ENCODE measurements around the gene LRRC49.
"Not testable (repeated sequence)": the region's sequence is repeated elsewhere in the genome, so short reads cannot be mapped to it uniquely, and the experiment has no call there.

The LRRC49 gene

GRCh38 chr15:70995383-70995970 is 102.9 kb downstream of the LRRC49 start:
- no peak for DNase-seq (ENCODE audit: low read depth in 2 of 2)

DNA sequence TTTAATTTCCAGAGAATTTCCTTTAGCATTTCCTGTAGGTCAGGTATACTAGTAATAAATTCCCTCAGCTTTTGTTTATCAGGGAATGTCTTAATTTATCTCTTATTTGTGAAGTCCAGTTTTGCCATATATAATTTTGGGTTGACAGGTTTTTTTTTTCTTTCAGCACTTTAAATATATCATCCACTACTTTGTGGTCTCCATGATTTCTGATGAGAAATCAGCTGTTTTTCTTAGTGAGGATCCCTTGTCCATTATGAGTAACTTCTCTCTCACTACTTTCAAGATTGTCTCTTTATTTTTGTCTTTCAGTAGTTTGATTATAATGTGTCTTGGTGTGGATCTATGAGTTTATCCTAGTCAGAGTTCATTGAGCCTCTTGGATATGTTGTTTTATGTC is 105.7 kb downstream of the LRRC49 start:
- DNase-seq (ENCODE audit: low read depth in 2 of 2) = no peak

DNA sequence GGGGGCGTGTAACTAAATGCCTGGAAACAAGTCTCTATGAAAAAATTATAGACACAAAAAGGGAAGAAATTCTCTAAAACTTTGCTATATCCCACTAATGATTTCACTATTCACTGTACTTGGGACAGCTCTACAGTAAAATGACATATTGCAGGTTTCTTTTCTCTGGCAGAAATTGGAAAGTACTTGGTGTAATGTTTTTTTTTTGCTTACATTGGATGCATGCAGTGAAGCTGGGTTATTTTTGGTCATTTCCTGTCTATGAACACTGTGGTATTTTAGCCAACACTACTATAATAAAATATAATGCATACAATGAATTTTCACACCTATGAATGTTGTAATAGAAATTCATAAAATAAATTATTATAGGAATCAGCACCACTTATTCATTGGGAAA is 109.7 kb downstream of the LRRC49 start:
- DNase-seq (ENCODE audit: low read depth in 2 of 2) = no peak

DNA sequence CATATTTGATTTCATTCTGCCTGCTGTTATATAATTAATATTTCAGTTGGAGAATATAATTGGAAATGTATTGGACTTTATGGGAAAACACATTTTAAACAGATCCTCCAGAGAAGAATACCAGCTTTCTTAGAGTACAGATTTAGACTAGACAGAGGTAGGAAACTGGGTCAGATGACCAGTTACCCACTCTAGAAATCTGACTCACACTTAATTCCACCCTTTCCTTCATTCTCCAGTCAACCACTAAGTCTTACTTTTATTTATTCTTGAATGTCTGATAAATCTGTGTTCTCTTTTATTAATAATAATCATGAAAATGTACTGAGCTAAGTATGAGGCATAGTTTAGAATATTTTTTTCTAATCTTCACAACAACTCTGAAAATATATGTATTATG is 110.7 kb downstream of the LRRC49 start:
- no peak for DNase-seq (ENCODE audit: low read depth in 2 of 2)

DNA sequence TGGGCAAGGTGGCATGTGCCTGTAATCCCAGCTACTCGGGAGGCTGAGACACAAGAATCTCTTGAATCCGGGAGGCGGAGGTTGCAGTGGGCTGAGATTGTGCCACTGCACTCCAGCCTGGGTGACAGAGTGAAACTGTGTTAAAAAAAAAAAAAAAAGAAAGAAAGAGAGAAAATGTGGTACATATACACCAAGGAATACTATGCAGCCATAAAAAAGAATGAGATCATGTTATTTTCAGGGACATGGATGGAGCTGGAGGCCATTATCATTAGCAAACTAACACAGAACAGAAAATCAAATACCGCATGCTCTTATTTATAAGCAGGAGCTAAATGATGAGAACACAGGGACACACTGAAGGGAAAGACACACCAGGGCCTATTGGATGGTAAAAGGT is 111.9 kb downstream of the LRRC49 start:
- not testable (repeated sequence) for DNase-seq (ENCODE audit: low read depth in 2 of 2)

DNA sequence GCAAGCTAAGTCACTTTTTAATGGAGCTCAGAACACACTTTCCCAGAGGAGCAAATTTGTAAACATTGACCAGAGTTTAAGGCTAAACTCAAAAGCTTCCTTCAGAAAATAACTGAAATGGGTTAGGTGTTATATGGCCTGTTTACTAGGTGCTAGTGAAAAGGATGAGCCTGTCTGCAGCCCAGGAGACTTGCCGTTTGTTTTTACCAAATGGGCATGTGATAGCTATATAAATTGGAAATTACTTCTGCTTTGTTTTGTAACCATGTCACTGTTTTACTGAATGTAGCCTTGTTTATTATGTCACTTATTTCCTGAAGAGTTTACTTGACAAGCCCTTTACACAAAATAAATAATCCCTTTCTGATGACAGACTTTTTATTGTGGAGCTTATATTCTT is 113.3 kb downstream of the LRRC49 start:
- no peak for DNase-seq (ENCODE audit: low read depth in 2 of 2)

DNA sequence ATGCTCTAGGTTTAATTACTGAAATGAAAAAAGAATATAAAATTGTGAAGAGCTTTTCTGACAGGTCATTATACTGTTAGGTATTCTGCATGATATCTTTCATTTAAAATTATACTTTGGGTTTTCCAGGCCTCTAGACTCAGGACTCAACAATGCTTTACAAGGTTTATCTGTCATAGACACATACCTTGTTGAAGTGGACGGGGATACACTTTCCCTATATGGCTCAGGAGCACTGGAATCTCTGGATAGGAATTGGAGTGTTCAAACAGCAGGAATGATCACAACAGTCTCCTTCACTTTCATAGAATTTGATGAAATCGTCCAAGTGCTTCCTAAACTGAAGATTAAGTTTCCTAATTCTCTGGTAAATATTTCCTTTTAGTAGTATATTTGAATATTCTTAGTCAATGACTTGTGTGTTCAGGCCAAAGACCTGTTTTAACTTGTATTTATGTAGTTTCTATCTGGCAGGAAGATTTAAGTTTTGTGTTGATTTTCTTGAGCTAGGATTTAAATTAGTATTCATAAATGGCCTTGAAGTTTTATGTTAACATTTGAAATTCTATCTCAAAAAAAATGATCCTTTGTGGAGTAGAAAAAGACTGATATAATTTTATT is 115.7 kb downstream of the LRRC49 start:
- DNase-seq (ENCODE audit: low read depth in 2 of 2) = no peak

GRCh38 chr15:71010472-71010871 is 117.8 kb downstream of the LRRC49 start:
- DNase-seq (ENCODE audit: low read depth in 2 of 2) = no peak

- DNase-seq (ENCODE audit: low read depth in 2 of 2) = no peak
Observed at GRCh38 chr15:71010997-71011396, 118.4 kb downstream of the LRRC49 start.

GRCh38 chr15:71011503-71012155 is 119.0 kb downstream of the LRRC49 start:
- no peak for DNase-seq (ENCODE audit: low read depth in 2 of 2)

DNA sequence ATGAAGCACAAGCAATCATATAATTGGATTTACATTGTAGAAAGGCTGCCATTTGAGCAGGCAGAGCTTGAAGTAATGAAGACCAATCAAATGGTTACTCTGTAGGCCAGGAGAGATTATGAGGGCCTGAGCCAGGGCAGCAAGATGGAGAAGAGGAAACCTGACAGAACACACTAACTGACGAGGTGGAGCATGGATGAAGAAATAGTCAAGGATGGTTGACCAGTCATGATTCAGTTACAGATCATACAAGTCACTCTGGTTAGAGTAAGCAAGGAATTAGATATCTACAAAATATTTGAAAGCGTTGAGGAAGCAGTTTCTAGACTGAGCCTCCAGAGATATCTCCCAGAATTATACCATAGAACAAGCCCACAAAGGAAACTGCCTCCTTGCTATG is 120.8 kb downstream of the LRRC49 start:
- DNase-seq (ENCODE audit: low read depth in 2 of 2) = no peak

DNA sequence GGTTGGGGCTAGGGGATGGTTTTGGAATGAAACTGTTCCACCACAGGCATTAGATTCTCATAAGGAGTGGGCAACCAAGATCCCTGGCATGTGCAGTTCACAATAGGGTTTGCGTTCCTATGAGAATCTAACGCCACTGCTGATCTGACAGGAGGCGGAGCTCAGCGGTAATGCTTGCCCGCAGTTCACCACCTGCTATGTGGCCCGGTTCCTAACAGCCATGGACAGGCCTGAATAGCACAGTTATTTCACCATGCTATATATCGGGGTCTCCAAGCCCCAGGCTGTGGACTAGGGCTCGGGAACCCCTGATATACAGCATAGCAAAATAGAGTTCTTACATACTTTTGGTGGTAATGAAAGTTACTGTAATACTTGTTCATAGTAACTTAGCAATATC is 122.7 kb downstream of the LRRC49 start:
- DNase-seq (ENCODE audit: low read depth in 2 of 2) = no peak

DNA sequence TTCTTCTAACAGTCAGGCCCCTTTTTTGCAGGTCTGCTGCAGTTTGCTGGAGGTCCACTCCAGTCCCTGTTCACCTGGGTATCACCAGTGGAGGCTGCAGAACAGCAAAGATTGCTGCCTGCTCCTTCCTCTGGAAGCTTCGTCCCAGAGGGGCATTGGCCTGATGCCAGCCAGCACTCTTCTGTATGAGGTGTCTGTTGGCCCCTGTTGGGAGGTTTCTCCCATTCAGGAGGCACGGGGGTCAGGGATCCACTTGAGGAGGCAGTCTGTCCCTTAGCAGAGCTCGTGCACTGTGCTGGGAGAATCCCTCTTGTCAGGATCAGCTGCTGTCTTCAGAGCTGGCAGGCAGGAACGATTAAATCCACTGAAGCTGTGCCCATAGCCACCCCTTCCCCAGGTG is 138.6 kb downstream of the LRRC49 start:
- not testable (repeated sequence) for DNase-seq (ENCODE audit: low read depth in 2 of 2)

- DNase-seq (ENCODE audit: low read depth in 2 of 2) = not testable (repeated sequence)
Observed at GRCh38 chr15:71035478-71035877, 142.9 kb downstream of the LRRC49 start.

DNA sequence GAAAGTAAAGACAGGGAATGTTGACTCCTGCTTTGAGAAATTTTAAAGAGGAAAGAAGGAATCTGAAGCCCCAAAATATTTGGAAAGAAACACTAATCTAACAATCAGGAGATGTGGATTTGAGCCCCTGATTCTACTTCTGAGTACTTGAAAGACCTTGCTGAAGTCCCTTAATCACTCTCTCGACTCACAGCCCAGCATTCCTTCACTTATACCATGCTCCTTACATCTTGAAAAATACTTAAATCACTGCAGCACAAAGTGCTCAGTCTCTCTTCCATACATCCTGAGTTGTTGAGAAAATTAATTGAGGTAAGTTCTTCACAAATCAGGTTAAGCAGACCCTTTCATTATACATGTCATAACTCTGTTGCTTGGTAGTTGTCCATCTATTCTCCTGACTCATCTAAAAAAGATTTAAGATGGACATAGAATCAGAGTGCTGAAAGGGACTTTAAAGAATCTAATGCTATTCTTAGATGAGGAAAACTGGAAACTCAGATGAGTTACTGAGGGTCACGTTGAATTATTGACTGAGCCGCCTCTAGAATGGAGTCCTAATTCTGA is 149.8 kb downstream of the LRRC49 start:
- DNase-seq (ENCODE audit: low read depth in 2 of 2) = no peak

DNA sequence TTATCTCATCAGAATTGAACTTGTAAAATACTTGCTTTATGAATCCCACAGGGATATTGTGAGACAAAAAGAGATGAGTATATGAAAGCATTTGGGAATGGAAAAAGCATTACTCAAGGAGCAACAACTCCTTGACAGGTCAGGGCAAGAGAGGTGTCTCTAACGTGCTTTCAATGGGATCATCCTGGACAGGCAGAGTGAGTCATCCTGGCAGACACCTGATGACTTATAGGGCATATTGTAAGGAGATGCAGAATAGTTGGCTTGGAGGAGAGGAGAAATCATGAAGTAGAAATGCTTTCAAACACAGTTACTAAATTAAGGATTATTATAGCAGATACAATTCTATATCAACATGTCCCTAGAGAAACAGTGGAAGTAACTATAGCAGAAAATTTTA is 150.7 kb downstream of the LRRC49 start:
- no peak for DNase-seq (ENCODE audit: low read depth in 2 of 2)

DNA sequence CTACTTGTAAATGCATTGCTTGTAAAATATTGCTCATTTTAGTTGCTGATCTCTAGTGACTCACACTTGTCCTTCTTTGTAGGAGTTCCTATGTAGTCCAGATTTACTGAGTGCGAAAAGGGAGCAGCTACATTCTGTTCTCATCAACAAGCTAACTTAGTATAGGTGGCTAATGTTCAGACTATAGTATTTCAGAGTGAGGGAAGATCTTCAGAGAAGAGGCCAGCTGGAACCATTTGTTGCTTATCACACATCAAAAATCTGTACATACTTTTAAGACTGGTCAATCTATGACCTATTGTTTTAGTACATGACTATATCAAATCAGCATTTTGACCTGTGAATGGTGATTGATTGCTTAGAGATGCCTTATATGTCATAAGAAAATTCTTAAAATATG is 151.4 kb downstream of the LRRC49 start:
- no peak for DNase-seq (ENCODE audit: low read depth in 2 of 2)

DNA sequence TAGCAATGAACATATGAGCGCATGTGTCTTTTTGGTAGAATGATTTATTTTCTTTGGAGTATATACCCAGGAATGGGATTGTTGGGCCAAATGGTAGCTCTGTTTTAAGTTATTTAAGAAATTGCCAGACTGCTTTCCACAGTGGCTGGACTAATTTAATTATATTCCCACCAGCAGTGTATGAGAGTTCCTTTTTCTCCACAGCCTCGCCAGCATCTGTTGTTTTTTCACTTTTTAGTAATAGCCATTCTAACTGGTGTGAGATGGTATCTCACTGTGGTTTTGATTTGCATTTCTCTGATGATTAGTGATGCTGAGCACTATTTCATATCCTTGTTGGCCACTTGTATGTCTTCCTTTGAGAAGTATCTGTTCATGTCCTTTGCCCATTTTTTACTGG is 153.5 kb downstream of the LRRC49 start:
- DNase-seq (ENCODE audit: low read depth in 2 of 2) = not testable (repeated sequence)

DNA sequence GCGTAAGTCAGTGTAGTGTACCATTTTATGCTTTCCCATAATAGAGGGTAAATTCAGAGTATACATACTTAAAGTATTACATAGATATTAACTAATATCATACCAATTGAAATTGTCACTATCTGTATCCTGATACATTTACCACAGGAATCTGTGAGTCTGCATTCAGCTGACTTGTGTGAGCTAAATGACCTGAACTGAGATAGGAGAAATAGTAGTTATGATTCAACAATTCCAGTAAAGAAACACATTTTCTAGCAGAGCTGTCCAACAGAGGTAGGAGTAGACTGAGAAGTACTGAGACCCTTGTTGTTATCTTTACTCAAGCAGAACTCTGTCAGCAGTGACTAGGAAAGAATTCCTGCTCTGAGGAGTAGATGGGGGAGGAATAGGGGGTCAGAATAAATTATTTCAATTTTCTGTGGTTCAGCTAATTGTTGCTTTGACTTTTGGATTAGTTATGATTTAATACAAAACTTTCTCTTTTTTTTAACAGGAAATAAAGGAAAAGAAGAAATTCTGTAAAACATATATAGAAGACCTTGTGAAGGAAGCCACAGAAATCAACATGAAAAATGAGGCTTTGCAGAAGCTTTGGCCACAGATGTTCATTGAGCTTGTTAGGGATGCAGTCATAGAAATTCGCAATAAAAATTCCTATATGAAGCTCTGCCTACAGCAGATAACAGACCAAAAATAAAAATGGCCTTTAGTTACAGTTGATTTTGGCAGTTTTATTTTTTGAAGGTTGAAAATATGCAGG is 156.5 kb downstream of the LRRC49 start:
- no peak for DNase-seq (ENCODE audit: low read depth in 2 of 2)

GRCh38 chr15:71049706-71050422 is 157.2 kb downstream of the LRRC49 start:
- no peak for DNase-seq (ENCODE audit: low read depth in 2 of 2)

DNA sequence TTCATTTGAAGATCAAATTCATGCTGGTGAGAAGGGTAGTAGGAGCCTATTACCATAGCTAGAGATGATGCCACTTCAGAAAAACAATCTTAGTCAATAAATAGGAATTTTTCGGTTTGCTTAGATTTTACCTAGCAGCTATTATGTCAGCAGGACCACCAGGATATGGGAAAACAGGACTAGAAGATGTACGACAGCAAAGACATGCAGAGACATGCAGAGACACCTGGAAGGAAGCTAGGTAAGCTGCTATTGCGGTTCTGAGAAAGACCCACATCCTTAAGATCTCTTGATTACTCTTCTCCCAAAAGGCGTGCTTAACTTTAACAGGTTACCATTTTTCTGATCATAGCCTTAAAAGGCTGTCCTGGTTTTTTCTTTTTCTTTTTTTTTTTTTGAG is 157.8 kb downstream of the LRRC49 start:
- DNase-seq (ENCODE audit: low read depth in 2 of 2) = no peak

DNA sequence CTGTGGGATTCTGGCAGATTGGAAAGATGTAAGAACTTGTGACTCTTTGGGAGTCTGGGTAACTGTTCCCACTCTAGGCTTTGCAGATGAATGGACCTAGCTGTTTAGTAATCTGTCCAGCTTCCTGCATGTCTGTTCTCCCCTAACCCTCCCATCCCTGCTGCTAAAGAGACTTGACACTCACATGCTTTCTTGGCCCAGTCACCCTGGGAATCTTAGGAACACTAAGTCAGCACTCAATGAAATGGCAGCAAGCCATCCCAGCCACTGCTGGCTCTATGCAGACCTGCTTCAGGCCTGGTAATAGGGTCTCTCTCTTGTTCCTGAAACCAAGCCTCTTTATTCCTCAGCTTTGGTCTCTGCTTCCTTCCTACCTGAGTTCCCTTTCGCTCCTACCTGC is 158.9 kb downstream of the LRRC49 start:
- DNase-seq (ENCODE audit: low read depth in 2 of 2) = no peak

All from stimulated activated CD8-positive, alpha-beta memory T cell treated with anti-CD3 and anti-CD28 coated beads, Interleukin-2, amount 100 ng/mL, for 1 hour (primary cell).